Measurements from ENCODE around the gene HIKESHI.
A peak's percentile ranks its signal among the peaks of the same experiment; 100 is the strongest.
"Not testable (repeated sequence)": the region's sequence is repeated elsewhere in the genome, so short reads cannot be mapped to it uniquely, and the experiment has no call there.

Gene HIKESHI, protein sequence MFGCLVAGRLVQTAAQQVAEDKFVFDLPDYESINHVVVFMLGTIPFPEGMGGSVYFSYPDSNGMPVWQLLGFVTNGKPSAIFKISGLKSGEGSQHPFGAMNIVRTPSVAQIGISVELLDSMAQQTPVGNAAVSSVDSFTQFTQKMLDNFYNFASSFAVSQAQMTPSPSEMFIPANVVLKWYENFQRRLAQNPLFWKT

DNA sequence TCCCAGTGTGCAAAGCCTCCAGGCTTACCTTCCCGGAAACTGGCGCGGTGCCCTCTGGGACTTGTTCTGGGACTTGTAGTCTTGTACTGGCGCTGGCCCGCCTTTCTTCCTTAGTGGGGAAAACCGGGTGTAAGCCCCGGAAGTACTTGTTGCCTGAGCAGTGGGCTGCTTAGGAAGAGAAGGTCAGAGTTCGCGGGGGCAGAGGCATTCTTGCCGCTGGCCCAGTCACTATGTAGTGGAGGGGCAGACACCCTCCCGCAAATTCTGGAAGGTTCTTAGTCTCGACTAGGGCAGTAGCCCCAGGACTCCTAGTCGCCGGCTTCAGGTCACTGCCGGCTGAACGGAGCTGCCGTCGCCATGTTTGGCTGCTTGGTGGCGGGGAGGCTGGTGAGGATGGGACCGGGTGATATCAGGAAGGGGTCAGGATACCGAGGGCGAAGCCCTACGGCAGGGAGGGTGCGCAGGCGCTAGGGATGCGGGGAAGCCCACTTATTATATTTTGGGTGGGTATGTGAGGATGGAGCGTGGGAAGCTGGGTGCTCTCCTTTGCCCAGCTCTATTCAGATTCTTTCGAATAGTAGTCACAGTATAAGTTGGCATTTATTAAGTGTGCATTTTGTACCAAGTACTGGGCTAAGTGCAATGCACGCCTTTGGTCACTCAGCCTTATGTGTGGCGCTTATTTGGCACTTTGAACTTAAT, at the start of gene HIKESHI:
TSS of gene HIKESHI (plus strand) at position 149 of the 702 bp plus-strand sequence. CDS start at position 358, 209 bp downstream.
- peak; percentile 84 for DNase-seq

- DNase-seq: no peak
These were observed 46.1 kb upstream of the HIKESHI start for GRCh38 chr11:86255896-86256295.

- no peak for DNase-seq
These were observed 45.4 kb upstream of the HIKESHI start for GRCh38 chr11:86256608-86257007.

GRCh38 chr11:86257446-86257845, 44.6 kb upstream of the HIKESHI start:
- DNase-seq: no peak

GRCh38 chr11:86259730-86260129, 42.3 kb upstream of the HIKESHI start:
- no peak for DNase-seq

GRCh38 chr11:86261328-86261727, 40.7 kb upstream of the HIKESHI start:
- no peak for DNase-seq

DNA sequence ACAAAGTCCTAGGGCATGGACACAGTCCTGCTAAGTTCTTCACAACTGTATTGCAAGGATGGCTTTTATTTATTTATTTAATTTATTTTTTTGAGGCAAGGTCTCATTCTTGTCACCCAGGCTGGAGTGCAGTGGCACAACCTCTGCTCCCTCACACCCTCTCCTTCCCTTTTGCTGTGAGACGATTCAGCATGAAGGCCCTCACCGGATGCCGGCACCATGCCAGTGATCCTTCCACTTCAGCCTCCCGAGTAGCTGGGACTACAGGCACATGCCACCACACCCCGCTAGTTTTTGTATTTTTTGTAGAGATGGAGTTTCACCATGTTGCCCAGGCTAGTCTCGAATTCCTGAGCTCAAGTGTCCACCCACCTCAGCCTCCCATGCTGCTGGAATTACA, 39.7 kb upstream of the HIKESHI start:
- no peak for DNase-seq

- DNase-seq: no peak
These were observed 37.4 kb upstream of the HIKESHI start for GRCh38 chr11:86264649-86265048.

- DNase-seq: no peak
These were observed 36.8 kb upstream of the HIKESHI start for GRCh38 chr11:86265194-86265593.

DNA sequence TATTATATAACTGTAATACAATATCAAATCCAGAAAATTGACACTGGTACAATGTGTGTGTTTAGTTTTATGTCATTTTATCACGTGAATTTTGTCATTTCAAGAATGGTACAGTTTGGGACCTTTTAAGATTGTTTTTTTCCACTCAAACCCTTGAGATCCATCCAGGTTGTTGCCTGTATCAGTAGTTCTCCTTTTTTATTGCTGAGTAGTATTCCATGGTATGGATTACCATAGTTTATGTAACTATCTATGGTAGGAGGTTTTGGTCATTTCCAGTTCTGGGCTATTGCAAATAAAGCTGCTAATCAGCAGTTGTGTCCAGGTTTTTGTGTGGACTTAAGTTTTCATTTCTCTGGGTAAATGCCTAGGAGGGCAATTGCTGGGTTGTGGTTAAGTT, 32.4 kb upstream of the HIKESHI start:
- DNase-seq: no peak

DNA sequence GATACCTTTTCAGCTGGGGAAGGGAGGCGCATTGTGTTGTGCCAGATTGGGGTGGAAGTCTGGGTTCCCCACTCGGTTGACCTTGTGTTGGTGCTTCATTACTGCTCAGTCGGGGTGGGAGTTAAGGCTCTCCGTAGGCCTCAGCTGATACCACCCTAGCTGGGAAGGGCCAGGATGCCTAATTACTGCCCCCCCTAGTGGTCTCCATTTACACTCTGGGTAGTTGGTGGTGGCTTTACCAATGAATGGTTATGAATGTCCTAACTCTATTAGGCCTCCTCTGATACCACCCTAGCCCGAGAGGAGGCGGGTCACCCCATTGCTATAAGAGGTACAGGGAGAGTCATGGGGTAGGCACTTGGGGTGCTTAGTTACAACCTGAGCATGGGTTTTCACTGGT, 27.5 kb upstream of the HIKESHI start:
- DNase-seq: no peak

DNA sequence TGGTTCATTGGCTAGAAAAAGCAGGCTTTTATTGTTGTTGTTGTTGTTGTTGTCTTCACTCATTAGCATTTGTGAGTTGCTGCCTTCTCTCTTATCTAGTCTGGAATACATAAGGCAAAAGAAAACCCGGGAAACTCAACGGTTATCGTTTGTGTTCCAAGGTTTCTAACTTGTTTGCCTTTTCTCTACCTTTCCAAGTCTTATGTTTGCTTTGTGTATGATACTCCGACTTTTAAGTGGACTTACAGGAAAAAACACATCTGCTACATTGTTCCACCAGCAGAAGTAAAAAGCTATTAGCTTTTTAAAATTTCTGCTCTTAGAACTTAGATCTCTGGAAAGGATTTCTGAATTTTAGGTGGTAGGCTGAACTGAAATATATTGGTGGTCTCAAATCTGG, 27.0 kb upstream of the HIKESHI start:
- no peak for DNase-seq

- no peak for DNase-seq
These were observed 26.3 kb upstream of the HIKESHI start for GRCh38 chr11:86275493-86276370.

- DNase-seq: no peak
These were observed 24.3 kb upstream of the HIKESHI start for GRCh38 chr11:86277741-86278140.

DNA sequence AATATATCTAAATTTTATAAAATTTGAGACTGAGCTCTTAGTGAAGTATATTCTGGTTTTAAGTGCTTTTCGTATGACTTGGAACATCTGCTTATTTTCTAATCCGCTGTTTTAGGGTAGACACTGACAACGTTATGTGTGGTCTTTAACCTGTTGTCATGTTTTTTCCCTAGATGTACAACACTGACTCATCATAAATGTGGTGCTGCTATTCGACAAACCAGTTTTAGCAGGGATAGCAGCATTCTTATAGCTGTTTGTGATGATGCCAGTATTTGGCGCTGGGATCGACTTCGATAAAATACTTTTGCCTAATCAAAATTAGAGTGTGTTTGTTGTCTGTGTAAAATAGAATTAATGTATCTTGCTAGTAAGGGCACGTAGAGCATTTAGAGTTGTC, 23.8 kb upstream of the HIKESHI start:
- DNase-seq: no peak

DNA sequence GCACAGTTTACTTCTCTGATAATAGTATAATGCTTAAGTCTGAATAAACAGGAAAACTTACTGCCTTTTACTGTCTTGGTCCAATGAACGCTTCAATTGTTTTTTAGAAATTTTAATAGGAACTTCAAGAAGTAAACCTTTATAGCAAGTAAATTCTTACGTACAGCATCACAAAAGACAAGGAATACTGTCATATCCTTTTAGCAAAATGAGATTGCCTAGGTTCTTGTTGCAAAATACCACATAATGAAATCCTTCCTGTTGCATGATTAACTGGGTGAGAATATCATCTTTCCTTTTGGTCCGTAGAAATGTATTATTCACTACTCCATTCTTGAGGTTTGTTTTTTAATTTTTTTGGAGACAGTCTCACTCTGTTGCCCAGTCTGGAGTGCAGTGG, 22.3 kb upstream of the HIKESHI start:
- no peak for DNase-seq

DNA sequence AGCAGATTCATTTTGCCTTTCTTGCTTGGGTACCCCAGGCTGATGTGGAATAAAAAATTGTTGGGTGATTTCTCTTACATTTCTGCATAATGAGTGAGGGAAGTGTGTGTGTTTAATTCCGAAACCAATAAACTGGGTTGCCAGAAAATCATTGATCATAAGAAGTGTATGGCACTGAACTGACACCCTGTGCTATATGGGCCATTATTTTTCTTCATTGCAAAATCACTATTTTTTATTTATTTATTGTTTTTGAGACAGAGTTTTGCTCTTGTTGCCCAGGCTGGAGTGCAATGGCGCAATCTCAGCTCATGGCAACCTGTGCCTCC, 14.6 kb upstream of the HIKESHI start:
- no peak for DNase-seq

GRCh38 chr11:86288776-86289507, 13.1 kb upstream of the HIKESHI start:
- no peak for DNase-seq

DNA sequence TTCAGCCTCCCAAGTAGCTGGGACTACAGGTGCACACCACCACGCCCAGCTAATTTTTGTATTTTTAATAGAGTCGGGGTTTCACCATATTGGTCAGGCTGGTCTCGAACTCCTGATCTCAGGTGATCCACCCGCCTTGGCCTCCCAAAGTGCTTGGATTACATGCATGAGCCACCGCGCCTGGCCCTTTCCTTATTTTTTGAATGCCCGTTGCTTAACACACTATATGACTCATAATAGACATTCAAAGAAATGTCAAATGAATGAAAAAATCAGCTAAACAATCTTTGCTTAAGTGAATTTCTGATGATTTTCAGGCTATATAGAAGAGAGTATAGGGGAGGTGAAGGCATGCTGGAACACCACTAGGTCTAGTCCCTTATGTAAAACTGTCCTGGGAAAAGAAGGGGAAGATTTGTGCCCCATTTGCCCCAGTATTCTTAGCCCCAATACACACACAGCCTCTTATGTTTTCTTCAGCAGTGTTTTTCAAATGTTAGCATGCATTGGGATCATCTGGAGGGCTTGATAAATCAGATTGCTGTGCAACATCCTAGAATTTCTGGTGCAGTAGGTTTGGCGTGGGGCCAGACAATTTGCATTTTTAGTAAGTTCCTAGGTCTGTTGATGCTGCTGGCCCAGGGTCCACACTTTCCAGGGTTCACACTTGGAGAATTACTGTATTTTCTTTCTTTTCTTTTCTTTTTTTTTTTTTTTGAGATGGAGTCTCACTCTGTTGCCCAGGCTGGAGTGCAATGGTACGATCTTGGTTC, 12.3 kb upstream of the HIKESHI start:
- DNase-seq: not testable (repeated sequence)

DNA sequence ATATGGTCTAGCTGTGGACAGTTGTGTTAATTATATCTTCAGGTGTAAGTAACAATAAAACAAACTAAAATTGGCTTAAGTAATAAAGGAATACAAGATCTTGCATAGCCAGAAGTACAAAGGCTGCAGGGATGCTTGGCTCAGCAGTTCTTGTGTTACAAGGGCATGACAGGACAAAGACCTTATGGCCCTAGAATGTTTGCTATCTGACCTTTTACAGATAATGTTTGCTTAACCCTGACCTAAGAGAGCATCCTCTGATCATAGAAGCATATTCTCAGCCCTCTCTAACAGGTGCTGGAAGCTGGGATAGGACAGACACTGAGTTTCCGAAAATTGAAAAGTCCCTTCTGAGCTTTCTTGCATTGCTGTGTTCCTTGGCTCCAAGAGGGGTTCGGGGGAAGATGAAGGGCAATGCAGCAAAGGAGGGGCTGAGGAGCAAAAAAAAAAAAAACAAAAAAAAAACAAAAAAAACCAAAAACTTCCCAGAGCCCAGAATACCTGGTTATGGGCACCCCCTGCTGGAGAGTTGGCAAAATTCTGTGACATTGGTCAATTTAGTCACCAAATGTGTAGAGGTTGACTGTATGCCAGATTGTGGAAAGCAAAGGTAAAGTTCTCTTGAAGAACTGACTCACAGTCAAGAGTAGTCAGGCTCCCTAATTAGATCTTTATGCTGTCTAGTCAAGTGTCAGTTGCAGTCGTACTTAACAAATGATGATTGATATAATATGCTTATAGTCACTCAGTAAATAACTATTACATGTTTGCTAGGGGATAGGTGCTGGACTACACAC, 10.4 kb upstream of the HIKESHI start:
- DNase-seq: peak; percentile 4

- no peak for DNase-seq
These were observed 9.0 kb upstream of the HIKESHI start for GRCh38 chr11:86292912-86293616.

All from GDM1 (cell line).